Measurements from ENCODE around the gene CHD1L.

The CHD1L gene

GRCh38 chr1:147337040-147337630 lies 94.7 kb downstream of the CHD1L start:
- no peaks in the 10 kb centered on the region for H3K79me1 ChIP-seq (ENCODE audit: low read depth, low read length)
- no peaks in the 10 kb centered on the region for H3K9me3 ChIP-seq (replicated peaks in 1 of 2; ENCODE audit: control insufficient read depth in 2 of 2, insufficient read depth in 1 of 2, low read depth in 1 of 2, low read length in 2 of 2)
- H2BK12ac ChIP-seq (ENCODE audit: low read length) = no peak overlapping the region
- H3K36me3 ChIP-seq (replicated peaks in 1 of 2; ENCODE audit: control insufficient read depth in 2 of 2, insufficient read depth in 2 of 2, low read length in 2 of 2) = no peaks in the 10 kb centered on the region
- peak overlapping the region; percentile 18 for H2AFZ ChIP-seq (ENCODE audit: low read length)
- H3K9ac ChIP-seq (ENCODE audit: low read depth, low read length, poor library complexity) = no peak overlapping the region
- H2BK120ac ChIP-seq (ENCODE audit: low read depth, low read length) = no peak overlapping the region
- no peak overlapping the region for H3K18ac ChIP-seq (ENCODE audit: low read length)
- DNase-seq (ENCODE audit: low spot score) = peak; percentile 41
- H3K4me1 ChIP-seq (ENCODE audit: control insufficient read depth in 2 of 2, insufficient read depth in 1 of 2, low read depth in 1 of 2, low read length in 2 of 2) = peaks cover 0 to 8% of the 10 kb centered on the region in 2 donors
- no peak overlapping the region for H3K4ac ChIP-seq (ENCODE audit: low read length)
- no peak overlapping the region for H3K27ac ChIP-seq (replicated peaks; ENCODE audit: low read length)
- no peak overlapping the region for H2BK15ac ChIP-seq (ENCODE audit: low read length)
- no peak overlapping the region for H3K14ac ChIP-seq (ENCODE audit: low read length)
- H3K4me2 ChIP-seq (ENCODE audit: insufficient read depth, low read length, poor library complexity, severe bottlenecking) = no peak overlapping the region
- peaks cover 0 to 1% (median 0%) of the 10 kb centered on the region in 3 experiments for H3K27me3 ChIP-seq (ENCODE audit: control insufficient read depth in 3 of 3, insufficient read depth in 3 of 3, low read depth in 1 of 3, low read length in 3 of 3)
- no peak overlapping the region for H2AK5ac ChIP-seq (ENCODE audit: low read depth, low read length)
- no peak overlapping the region for H3K4me3 ChIP-seq (ENCODE audit: low read length in 2 of 2)
- no peak overlapping the region for H3K23ac ChIP-seq (ENCODE audit: low read depth, low read length, poor library complexity)
- no peak overlapping the region for H2BK5ac ChIP-seq (ENCODE audit: low read length)
- no CpG with 5 or more reads among the region's 4 CpGs for WGBS, 2 donors (ENCODE audit: extremely low coverage in 2 of 2, insufficient read length in 2 of 2, insufficient replicate concordance in 1 of 2)
- H4K8ac ChIP-seq (ENCODE audit: low read depth, low read length) = no peak overlapping the region
- no peak overlapping the region for H4K91ac ChIP-seq (ENCODE audit: low read depth, low read length, poor library complexity)

- DNase-seq (ENCODE audit: low spot score) = no peak
- no peak overlapping the region for H2BK15ac ChIP-seq (ENCODE audit: low read length)
- H3K14ac ChIP-seq (ENCODE audit: low read length) = no peak overlapping the region
- H3K9ac ChIP-seq (ENCODE audit: low read depth, low read length, poor library complexity) = no peak overlapping the region
- H3K4ac ChIP-seq (ENCODE audit: low read length) = no peak overlapping the region
- no peak overlapping the region for H2AK5ac ChIP-seq (ENCODE audit: low read depth, low read length)
- no peak overlapping the region for H3K4me3 ChIP-seq (ENCODE audit: low read length in 2 of 2)
- H3K79me1 ChIP-seq (ENCODE audit: low read depth, low read length) = no peaks in the 10 kb centered on the region
- no peaks in the 10 kb centered on the region for H3K9me3 ChIP-seq (replicated peaks in 1 of 2; ENCODE audit: control insufficient read depth in 2 of 2, insufficient read depth in 1 of 2, low read depth in 1 of 2, low read length in 2 of 2)
- WGBS, 2 donors (ENCODE audit: extremely low coverage in 2 of 2, insufficient read length in 2 of 2, insufficient replicate concordance in 1 of 2) = no CpG with 5 or more reads among the region's 2 CpGs
- H2BK5ac ChIP-seq (ENCODE audit: low read length) = no peak overlapping the region
- no peaks in the 10 kb centered on the region for H3K36me3 ChIP-seq (replicated peaks in 1 of 2; ENCODE audit: control insufficient read depth in 2 of 2, insufficient read depth in 2 of 2, low read length in 2 of 2)
- no peak overlapping the region for H3K18ac ChIP-seq (ENCODE audit: low read length)
- no peak overlapping the region for H3K23ac ChIP-seq (ENCODE audit: low read depth, low read length, poor library complexity)
- H3K4me1 ChIP-seq (ENCODE audit: control insufficient read depth in 2 of 2, insufficient read depth in 1 of 2, low read depth in 1 of 2, low read length in 2 of 2) = peaks cover 0 to 8% of the 10 kb centered on the region in 2 donors
- no peak overlapping the region for H3K27ac ChIP-seq (replicated peaks; ENCODE audit: low read length)
- H2BK12ac ChIP-seq (ENCODE audit: low read length) = no peak overlapping the region
- no peak overlapping the region for H3K4me2 ChIP-seq (ENCODE audit: insufficient read depth, low read length, poor library complexity, severe bottlenecking)
- no peak overlapping the region for H2AFZ ChIP-seq (ENCODE audit: low read length)
- H4K91ac ChIP-seq (ENCODE audit: low read depth, low read length, poor library complexity) = no peak overlapping the region
- peaks cover 0 to 4% (median 0%) of the 10 kb centered on the region in 3 experiments for H3K27me3 ChIP-seq (ENCODE audit: control insufficient read depth in 3 of 3, insufficient read depth in 3 of 3, low read depth in 1 of 3, low read length in 3 of 3)
- H2BK120ac ChIP-seq (ENCODE audit: low read depth, low read length) = no peak overlapping the region
- H4K8ac ChIP-seq (ENCODE audit: low read depth, low read length) = no peak overlapping the region
Observed at GRCh38 chr1:147338571-147338970, 96.1 kb downstream of the CHD1L start.

GRCh38 chr1:147341246-147341645 lies 98.8 kb downstream of the CHD1L start:
- no CpG with 5 or more reads among the region's 1 CpG for WGBS, 2 donors (ENCODE audit: extremely low coverage in 2 of 2, insufficient read length in 2 of 2, insufficient replicate concordance in 1 of 2)
- H3K9ac ChIP-seq (ENCODE audit: low read depth, low read length, poor library complexity) = no peak overlapping the region
- H2BK12ac ChIP-seq (ENCODE audit: low read length) = no peak overlapping the region
- H2BK5ac ChIP-seq (ENCODE audit: low read length) = no peak overlapping the region
- no peak overlapping the region for H2AFZ ChIP-seq (ENCODE audit: low read length)
- H2AK5ac ChIP-seq (ENCODE audit: low read depth, low read length) = no peak overlapping the region
- no peak overlapping the region for H3K4ac ChIP-seq (ENCODE audit: low read length)
- H3K9me3 ChIP-seq (replicated peaks in 1 of 2; ENCODE audit: control insufficient read depth in 2 of 2, insufficient read depth in 1 of 2, low read depth in 1 of 2, low read length in 2 of 2) = no peaks in the 10 kb centered on the region
- no peak overlapping the region for H3K14ac ChIP-seq (ENCODE audit: low read length)
- no peak overlapping the region for H2BK15ac ChIP-seq (ENCODE audit: low read length)
- peaks cover 0 to 4% (median 0%) of the 10 kb centered on the region in 3 experiments for H3K27me3 ChIP-seq (ENCODE audit: control insufficient read depth in 3 of 3, insufficient read depth in 3 of 3, low read depth in 1 of 3, low read length in 3 of 3)
- H3K18ac ChIP-seq (ENCODE audit: low read length) = no peak overlapping the region
- no peaks in the 10 kb centered on the region for H3K36me3 ChIP-seq (replicated peaks in 1 of 2; ENCODE audit: control insufficient read depth in 2 of 2, insufficient read depth in 2 of 2, low read length in 2 of 2)
- H3K4me1 ChIP-seq (ENCODE audit: control insufficient read depth in 2 of 2, insufficient read depth in 1 of 2, low read depth in 1 of 2, low read length in 2 of 2) = peaks cover 0 to 5% of the 10 kb centered on the region in 2 donors
- no peak for DNase-seq (ENCODE audit: low spot score)
- H3K23ac ChIP-seq (ENCODE audit: low read depth, low read length, poor library complexity) = no peak overlapping the region
- no peak overlapping the region for H4K91ac ChIP-seq (ENCODE audit: low read depth, low read length, poor library complexity)
- H3K27ac ChIP-seq (replicated peaks; ENCODE audit: low read length) = no peak overlapping the region
- no peak overlapping the region for H2BK120ac ChIP-seq (ENCODE audit: low read depth, low read length)
- no peak overlapping the region for H4K8ac ChIP-seq (ENCODE audit: low read depth, low read length)
- no peak overlapping the region for H3K4me2 ChIP-seq (ENCODE audit: insufficient read depth, low read length, poor library complexity, severe bottlenecking)
- no peaks in the 10 kb centered on the region for H3K79me1 ChIP-seq (ENCODE audit: low read depth, low read length)
- no peak overlapping the region for H3K4me3 ChIP-seq (ENCODE audit: low read length in 2 of 2)
